GM12892 (cell line): Measurements from ENCODE around the gene UQCRHL.

ENCODE experiments used
- DNase-seq: peaks from one replicate; pipeline ENCODE4 v3.0.0; 2011; ENCODE audit not compliant: insufficient read length
- FAIRE-seq: peaks from 2 replicates; lab custom pipeline; 2011; peaks lifted over from hg19 to GRCh38; lab: Jason Lieb, UNC
- POLR2A ChIP-seq: IDR thresholded peaks from 2 replicates; pipeline ENCODE4 v1.6.1; 2011; ENCODE audit warnings: low read depth, low read length, control low read depth
- POLR2AphosphoS5 ChIP-seq: IDR thresholded peaks from 2 replicates; pipeline ENCODE4 v1.6.1; 2011; ENCODE audit warnings: low read depth, low read length, control low read depth
- TAF1 ChIP-seq: IDR thresholded peaks from 2 replicates; pipeline ENCODE4 v1.6.1; 2011; ENCODE audit warnings: low read depth, mild to moderate bottlenecking, control low read depth, low read length, borderline replicate concordance

Gene UQCRHL

DNA sequence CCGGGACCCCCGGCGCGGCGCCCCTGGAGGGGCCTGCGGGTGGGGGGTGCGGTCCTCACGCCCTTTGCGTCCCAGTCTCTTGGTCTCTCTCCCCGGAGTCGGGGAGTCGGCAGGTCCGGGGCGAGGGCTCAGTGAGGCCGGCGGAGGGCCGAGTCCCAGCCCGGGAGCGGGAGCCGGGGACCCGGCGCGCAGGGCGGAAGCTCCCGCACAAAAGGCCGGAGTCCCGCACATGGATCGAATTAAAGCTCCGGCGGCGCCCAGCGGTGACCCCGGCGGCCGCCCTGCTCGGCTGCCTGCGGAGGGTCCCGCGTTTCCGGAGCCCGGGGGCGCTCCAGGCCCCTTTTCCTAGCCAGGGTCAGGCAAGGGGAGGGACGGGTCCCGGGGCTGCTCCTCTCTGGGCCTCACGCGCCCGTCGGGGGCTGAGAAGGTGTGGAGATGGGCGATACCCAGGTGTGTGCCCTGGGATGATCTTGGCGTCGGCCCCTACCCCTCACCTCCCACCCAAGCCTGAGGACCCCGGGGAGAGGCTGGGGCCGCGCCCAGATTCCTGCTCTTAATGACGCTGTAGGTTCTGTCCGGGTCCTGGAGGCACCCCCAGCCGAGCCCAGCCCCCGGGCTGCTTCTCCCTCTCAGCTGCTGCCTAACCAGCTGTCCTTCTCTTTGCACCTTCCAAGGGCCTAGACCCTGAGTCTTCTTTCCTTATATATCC lies 48.3 kb downstream of the UQCRHL start:
- DNase-seq = no peak
- TF ChIP-seq POLR2AphosphoS5 = no peak
- no peak for TF ChIP-seq POLR2A
- TF ChIP-seq TAF1 = no peak
- FAIRE-seq = no peak

DNA sequence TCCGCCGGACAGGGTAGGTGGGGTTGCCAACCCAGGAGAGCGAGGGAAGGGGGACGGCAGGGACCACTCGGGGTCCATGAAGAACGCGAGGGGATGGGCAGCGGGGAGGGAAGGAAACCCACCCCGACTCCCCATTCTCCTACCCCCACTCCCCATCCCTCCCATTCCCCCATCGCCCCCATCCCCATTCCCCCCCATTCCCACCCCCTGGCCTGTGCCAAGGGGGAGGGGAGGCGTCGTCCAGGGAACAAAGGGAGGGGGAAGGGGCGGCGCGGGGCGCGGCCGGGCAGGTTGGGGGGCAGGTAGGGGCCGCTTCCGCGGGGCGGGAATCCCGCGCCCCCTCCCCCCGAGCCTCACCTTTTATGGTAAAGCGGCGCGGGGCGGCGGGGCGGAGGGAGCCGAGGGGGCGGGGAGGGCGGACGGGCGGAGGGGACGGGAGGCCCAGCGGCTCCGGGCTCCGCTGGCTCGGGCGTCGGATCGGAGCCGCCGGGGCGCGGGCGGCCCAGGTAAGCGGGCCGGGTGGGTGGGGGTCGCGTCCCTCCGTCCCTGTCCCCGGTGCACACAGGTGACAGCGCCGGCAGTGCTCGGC lies 49.0 kb downstream of the UQCRHL start, which contains the start of gene FBLIM1:
Gene FBLIM1 (plus strand): TSS at position 453 of the 589 bp plus-strand sequence. CDS start 6,189 bp downstream, outside the sequence.
- no peak for DNase-seq
- no peak for TF ChIP-seq TAF1
- no peak for TF ChIP-seq POLR2A
- no peak for TF ChIP-seq POLR2AphosphoS5
- FAIRE-seq = no peak

DNA sequence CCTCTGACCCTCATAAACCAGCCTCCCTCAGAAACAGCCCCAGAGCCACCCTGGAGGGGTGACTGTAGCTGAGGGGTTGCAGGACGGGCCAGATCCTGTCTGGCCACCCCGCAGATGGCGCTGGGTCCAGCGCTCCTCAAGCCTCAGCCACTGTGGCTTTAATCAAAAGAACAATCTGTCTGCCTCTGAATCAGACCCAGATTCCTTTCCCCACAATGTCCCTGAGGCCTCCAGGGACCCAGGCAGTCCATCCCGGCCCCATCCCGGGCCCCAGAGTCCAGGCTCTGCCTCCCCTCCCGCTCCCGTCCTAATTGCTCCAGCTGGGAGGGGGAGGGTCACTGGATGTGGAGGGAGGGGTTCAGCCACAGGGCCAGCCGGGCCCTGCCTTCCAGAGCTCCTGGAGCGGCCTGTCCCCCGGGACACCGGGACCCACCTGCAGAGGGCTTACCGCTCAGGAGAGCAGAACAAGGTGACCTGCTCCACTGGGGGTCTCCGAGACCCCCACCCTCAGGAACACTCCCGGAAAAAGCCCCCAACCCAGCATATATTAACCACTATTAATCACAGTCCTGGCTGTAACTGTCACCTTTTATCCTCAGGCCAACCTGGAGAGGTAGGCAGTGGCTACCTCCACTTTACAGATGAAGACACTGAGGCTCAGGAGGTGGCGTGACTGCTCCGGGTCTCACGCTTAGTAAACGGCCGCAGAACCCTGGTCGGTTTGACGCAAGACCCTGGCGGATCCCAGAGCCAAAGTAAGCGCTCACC lies 49.7 kb downstream of the UQCRHL start:
- FAIRE-seq (no peak), DNase-seq (no peak)
- TF ChIP-seq TAF1 (no peak), POLR2AphosphoS5 (no peak), POLR2A (no peak)
